Ureter (tissue), 1 donor: ENCODE results near the gene PSME3IP1. TPM values are rescaled to one million over a fixed set of nuclear protein-coding genes. Genes with fewer than 3 reads are reported as not detected.
A peak's percentile ranks its signal among the peaks of the same experiment; 100 is the strongest.
"Not testable (repeated sequence)": the region's sequence is repeated elsewhere in the genome, so short reads cannot be mapped to it uniquely, and the experiment has no call there.

Experiments
- DNase-seq: peaks from one replicate; pipeline ENCODE4 v3.0.0-alpha.2; 2020; ENCODE audit warnings: low spot score
- total RNA-seq: library from RNA; stranded (reverse); gene quantifications from one replicate; pipeline ENCODE4 v1.2.4, GENCODE V29; 2023
- donor health status: DM: yes; HTN: yes; CAD: no.

PSME3IP1 gene
- total RNA-seq, 1 donor from 2014 or later, result 122 TPM

DNA sequence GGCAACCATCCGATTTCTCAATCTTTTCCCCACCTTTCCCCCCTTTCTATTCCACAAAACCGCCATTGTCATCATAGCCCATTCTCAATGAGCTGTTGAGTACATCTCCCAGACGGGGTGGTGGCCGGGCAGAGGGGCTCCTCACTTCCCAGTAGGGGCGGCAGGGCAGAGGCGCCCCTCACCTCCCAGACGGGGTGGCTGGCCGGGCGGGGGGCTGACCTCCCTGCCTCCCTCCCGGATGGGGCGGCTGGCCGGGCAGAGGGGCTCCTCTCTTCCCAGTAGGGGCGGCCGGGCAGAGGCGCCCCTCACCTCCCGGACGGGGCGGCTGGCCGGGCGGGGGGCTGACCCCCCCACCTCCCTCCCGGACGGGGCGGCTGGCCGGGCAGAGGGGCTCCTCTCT, 14.5 kb upstream of the PSME3IP1 start:
- not testable (repeated sequence) for DNase-seq

GRCh38 chr16:57196753-57197152, 10.9 kb upstream of the PSME3IP1 start:
- DNase-seq, result no peak

DNA sequence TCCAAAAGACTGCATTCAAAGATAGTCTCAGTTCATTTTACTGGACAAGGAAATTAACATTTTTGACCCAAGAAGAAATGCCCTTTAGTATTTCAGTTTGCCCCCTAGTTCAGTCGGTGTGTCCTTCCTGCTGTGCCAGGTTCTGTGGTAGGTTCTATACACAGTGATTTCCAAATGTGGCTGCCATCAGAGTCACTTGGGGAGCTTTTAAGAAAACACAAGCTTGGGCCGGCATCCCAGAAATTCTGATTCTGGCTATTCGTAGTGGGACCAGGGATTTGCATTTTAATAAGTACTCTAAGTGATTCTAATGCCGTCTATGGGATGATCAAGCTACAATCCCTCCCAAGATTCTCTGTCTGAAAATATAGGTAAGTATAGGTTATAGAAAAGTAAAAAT, 10.4 kb upstream of the PSME3IP1 start:
- DNase-seq, result no peak

- DNase-seq, result no peak
These were observed 8.7 kb upstream of the PSME3IP1 start for GRCh38 chr16:57194512-57194911.

GRCh38 chr16:57192720-57193486, 7.1 kb upstream of the PSME3IP1 start:
- DNase-seq, result no peak

DNA sequence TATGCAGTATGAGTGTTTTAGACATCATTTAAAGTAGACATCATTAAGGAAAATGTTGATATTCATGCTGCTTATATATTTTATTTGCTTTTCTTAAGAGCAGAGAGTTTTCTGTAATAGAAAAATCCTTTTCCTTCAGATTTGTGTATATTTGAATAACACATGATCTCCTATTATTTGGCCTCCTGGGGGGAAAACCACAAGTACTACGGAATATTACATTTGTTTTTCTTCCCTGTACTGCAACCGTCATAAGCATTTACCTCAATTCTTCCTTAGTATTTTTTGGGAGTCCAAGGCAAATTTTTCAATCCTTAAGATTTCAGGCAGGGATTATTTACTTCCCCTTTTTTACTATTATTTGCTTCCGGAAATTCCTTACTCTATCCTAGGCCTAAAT, 6.3 kb upstream of the PSME3IP1 start:
- no peak for DNase-seq

DNA sequence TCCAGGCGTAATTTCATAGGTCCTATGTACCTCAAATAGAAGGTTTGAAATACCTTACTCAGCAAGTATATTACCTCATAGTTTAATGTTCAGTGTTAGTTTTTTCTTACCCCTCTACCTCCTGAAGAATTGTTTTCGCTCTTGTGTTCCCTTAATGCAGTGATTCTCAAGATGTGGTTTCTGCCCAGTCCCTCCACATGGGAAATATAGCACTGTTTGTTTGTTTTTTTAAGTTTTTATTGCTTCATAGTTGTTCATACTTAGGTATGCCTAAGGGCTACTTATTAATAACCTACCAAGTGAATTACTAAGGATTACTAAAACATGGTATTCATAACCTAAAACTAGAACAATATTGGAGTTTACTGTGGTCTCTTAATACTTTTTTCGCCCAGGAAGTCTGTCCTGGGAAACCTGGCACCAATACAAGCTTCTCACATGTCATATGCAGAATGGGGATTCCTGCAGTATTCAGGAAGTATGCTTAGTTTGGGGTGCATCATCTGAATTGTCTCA, 5.3 kb upstream of the PSME3IP1 start:
- no peak for DNase-seq

GRCh38 chr16:57190136-57190535, 4.3 kb upstream of the PSME3IP1 start:
- DNase-seq, result no peak

GRCh38 chr16:57189527-57189926, 3.7 kb upstream of the PSME3IP1 start:
- not testable (repeated sequence) for DNase-seq

GRCh38 chr16:57188711-57189002, 2.8 kb upstream of the PSME3IP1 start:
- DNase-seq, result no peak

- DNase-seq, result not testable (repeated sequence)
These were observed 2.3 kb upstream of the PSME3IP1 start for GRCh38 chr16:57187902-57188710.

GRCh38 chr16:57186872-57187854, 1.3 kb upstream of the PSME3IP1 start:
- no peak for DNase-seq

GRCh38 chr16:57185446-57185944, 344 bp downstream of the PSME3IP1 start:
- DNase-seq, result peak; percentile 65

GRCh38 chr16:57184887-57185445, 873 bp downstream of the PSME3IP1 start:
- DNase-seq, result no peak

DNA sequence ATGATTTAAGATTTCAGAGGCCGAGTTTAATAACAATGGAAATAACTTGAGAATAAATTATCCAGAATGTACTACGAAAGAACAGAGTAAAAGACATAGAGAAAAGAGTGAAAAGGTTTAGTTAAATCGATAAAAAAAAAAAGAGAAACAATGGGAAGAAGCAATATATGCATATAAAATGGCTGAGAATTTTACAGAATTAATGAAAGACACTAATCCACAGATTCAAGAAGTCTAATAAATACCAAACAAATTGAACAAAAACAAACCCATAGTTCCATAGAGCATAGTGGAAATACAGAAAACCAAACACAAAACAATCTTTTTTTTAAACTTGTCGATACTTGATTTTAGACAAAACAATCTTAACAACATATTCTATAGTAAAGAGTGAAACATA, 1.7 kb downstream of the PSME3IP1 start:
- no peak for DNase-seq

GRCh38 chr16:57179215-57179828, 6.5 kb downstream of the PSME3IP1 start:
- no peak for DNase-seq

DNA sequence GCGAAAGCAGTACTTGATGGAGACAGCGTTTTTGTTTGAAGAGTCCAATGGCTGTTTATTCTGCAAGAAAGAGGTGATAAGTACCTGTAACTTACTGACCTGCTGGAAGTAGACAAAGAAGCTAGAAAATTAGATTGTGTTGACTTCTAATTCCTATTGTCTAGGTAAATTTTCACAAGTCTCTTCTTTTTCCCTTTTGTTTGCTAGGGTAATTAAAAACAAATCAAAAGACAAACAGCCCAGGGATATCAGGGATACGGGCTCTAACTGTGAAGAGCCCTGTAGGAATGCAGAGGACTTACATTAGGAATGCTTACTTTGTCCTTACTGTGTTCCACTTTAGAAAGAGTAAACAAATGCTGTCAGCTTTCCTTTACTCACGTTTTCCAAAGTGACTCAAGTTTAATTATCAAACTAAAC, 7.0 kb downstream of the PSME3IP1 start:
- DNase-seq, result no peak

DNA sequence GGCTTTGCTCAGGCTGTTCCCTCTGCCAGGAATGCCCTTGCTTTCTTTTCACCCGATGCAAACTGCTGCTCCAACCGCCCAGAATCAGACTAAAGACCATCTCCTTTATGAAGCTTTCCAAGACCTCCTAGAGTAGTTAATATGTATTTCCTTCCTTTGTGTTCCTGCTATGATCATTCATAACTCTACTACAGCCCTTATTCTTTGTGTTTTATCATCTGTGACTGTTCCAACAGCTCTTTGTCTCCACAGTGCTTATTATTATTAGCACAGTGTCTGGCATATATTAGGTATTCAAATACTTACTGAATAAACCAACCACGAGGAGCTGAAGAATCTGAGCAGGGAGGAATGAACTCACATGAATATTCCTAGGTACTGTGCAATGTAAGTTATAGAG, 7.6 kb downstream of the PSME3IP1 start:
- no peak for DNase-seq

- DNase-seq, result no peak
These were observed 9.9 kb downstream of the PSME3IP1 start for GRCh38 chr16:57175896-57176295.

DNA sequence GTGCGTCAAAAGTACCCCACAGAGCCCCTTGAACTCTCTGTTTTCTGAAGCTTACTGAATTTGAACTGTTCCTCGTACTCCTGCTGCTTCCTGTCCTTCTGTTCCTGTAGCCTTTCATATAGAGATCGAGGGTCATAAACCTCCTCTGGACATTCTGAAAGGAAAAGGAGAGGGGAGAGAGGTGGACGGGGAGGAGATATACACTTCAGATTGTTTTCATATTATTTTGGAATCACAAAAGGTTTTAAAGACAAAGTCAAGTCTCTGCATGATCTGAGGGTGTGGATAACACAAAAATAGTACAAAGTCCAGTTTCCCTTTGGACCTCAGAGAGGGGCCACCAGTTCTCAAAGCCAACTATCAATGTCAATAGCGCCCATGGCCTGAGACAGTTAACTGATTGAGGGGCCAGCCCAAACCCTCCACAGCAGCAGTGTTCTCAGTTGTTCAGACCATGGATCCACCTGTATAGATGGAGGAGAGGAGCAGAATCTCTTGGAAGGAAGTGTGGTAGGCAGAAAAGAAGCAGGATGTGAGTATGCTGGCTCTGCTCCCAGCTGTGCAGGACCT, 13.0 kb downstream of the PSME3IP1 start:
- no peak for DNase-seq

DNA sequence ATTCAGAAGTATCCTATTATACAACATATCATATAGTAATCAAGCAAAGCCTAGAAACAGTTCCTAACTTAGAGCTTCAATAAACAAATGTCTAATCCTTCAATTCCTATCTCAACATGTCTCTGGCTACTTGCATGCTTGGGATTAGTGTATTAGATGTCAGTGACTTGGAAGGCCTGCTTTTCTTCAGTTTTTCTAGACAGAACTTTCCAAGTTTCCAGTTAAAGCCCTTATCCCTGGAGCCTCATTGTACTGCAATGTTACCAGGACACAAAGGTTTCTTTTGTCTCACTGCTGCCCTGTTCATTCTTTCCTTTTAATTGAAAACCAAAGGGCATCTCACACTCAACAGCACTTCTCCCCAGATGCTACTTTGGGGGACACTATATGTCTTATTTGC, 16.5 kb downstream of the PSME3IP1 start:
- no peak for DNase-seq
